Liver (tissue), 9 donors: Measurements from ENCODE around the gene YLPM1. TPM values are rescaled to one million over a fixed set of nuclear protein-coding genes. Genes with fewer than 3 reads are reported as not detected.

ENCODE experiments used
- DNase-seq: peaks from one replicate; pipeline ENCODE4 v3.0.0-alpha.2; 2017; ENCODE audit warnings: low spot score
- H3K27ac ChIP-seq, 2 donors: one replicate each; pipeline ENCODE4 v1.7.0; 2013; ENCODE audit warnings: inconsistent platforms in 2 of 2, low read length in 2 of 2, control low read depth in 1 of 2, low read depth in 1 of 2, mild to moderate bottlenecking in 1 of 2
- H3K27me3 ChIP-seq, 4 donors: one replicate each; pipeline versions ENCODE4 v1.6.1 to v1.7.0; 2013; ENCODE audit warnings: low read length in 3 of 4, inconsistent platforms in 1 of 4, mild to moderate bottlenecking in 1 of 4, moderate library complexity in 1 of 4; ENCODE audit not compliant: control insufficient read depth in 4 of 4, insufficient read depth in 4 of 4
- H3K36me3 ChIP-seq, 4 donors: one replicate each; pipeline versions ENCODE4 v1.6.1 to v1.7.0; 2013; ENCODE audit warnings: low read length in 3 of 4, mild to moderate bottlenecking in 3 of 4, low read depth in 1 of 4, moderate library complexity in 1 of 4; ENCODE audit not compliant: control insufficient read depth in 4 of 4, insufficient read depth in 3 of 4
- H3K4me1 ChIP-seq, 4 donors: one replicate each; pipeline versions ENCODE4 v1.6.1 to v1.7.0; 2013; ENCODE audit warnings: low read length in 3 of 4, mild to moderate bottlenecking in 3 of 4, moderate library complexity in 1 of 4; ENCODE audit not compliant: control insufficient read depth in 4 of 4, insufficient read depth in 4 of 4
- H3K4me3 ChIP-seq, 3 donors: one replicate each; pipeline versions ENCODE4 v1.6.1 to v1.7.0; 2013; ENCODE audit warnings: low read length in 3 of 3, control low read depth in 1 of 3, low read depth in 1 of 3, mild to moderate bottlenecking in 1 of 3
- H3K9ac ChIP-seq, 2 donors: one replicate each; pipeline ENCODE4 v1.7.0; 2013; ENCODE audit warnings: low read length in 2 of 2, mild to moderate bottlenecking in 2 of 2, moderate library complexity in 2 of 2, control low read depth in 1 of 2, low read depth in 1 of 2
- H3K9me3 ChIP-seq, 4 donors: one replicate each; pipeline versions ENCODE4 v1.6.1 to v1.7.0; 2013; ENCODE audit warnings: low read length in 3 of 4; ENCODE audit not compliant: control insufficient read depth in 4 of 4
- CTCF ChIP-seq: fragments of 150-350 bp; IDR thresholded peaks from 2 replicates; pipeline ENCODE4 v1.5.1; 2017; ENCODE audit warnings: improper control_type of control experiment, low read depth, low read length; ENCODE audit not compliant: missing input control
- EGR1 ChIP-seq, 2 donors: IDR thresholded peaks; 2 replicates each; pipeline ENCODE4 v1.6.1; 2016 to 2018; ENCODE audit warnings: antibody characterized with exemption in 2 of 2, low read depth in 2 of 2
- FOXA1 ChIP-seq: IDR thresholded peaks from 2 replicates; pipeline ENCODE4 v1.6.1; 2016; ENCODE audit warnings: antibody characterized with exemption
- FOXA2 ChIP-seq: IDR thresholded peaks from 2 replicates; pipeline ENCODE4 v1.6.1; 2016; ENCODE audit warnings: antibody characterized with exemption
- GABPA ChIP-seq, 2 donors: IDR thresholded peaks in 1 of 2; conservative IDR thresholded peaks in 1 of 2; 2 replicates each; pipeline ENCODE4 v1.6.1; 2016; ENCODE audit warnings: antibody characterized with exemption in 2 of 2, mild to moderate bottlenecking in 1 of 2, moderate library complexity in 1 of 2
- HNF4A ChIP-seq, 2 donors: conservative IDR thresholded peaks; 2 replicates each; pipeline ENCODE4 v1.6.1; 2016; ENCODE audit warnings: antibody characterized with exemption in 2 of 2, mild to moderate bottlenecking in 2 of 2
- HNF4G ChIP-seq: IDR thresholded peaks from 2 replicates; pipeline ENCODE4 v1.6.1; 2016; ENCODE audit warnings: antibody characterized with exemption
- JUND ChIP-seq, 2 donors: IDR thresholded peaks; 2 replicates each; pipeline ENCODE4 v1.6.1; 2016; ENCODE audit warnings: antibody characterized with exemption in 2 of 2
- MAX ChIP-seq: IDR thresholded peaks from 2 replicates; pipeline ENCODE4 v1.6.1; 2016; ENCODE audit warnings: antibody characterized with exemption
- NR2F2 ChIP-seq: IDR thresholded peaks from 2 replicates; pipeline ENCODE4 v1.6.1; 2016; ENCODE audit warnings: antibody characterized with exemption
- RAD21 ChIP-seq, 2 donors: IDR thresholded peaks; 2 replicates each; pipeline ENCODE4 v1.6.1; 2016; ENCODE audit warnings: antibody characterized with exemption in 2 of 2, mild to moderate bottlenecking in 2 of 2
- REST ChIP-seq: IDR thresholded peaks from 2 replicates; pipeline ENCODE4 v1.6.1; 2016; ENCODE audit warnings: antibody characterized with exemption, mild to moderate bottlenecking
- RXRA ChIP-seq, 2 donors: IDR thresholded peaks; 2 replicates each; pipeline ENCODE4 v1.6.1; 2017 to 2018; ENCODE audit warnings: antibody characterized with exemption in 2 of 2, mild to moderate bottlenecking in 1 of 2
- SP1 ChIP-seq: IDR thresholded peaks from 2 replicates; pipeline ENCODE4 v1.6.1; 2018; ENCODE audit warnings: antibody characterized with exemption, mild to moderate bottlenecking
- TAF1 ChIP-seq: conservative IDR thresholded peaks from 2 replicates; pipeline ENCODE4 v1.6.1; 2016; ENCODE audit warnings: antibody characterized with exemption, mild to moderate bottlenecking
- YY1 ChIP-seq: IDR thresholded peaks from 2 replicates; pipeline ENCODE4 v1.6.1; 2016; ENCODE audit warnings: antibody characterized with exemption, mild to moderate bottlenecking
- polyA plus RNA-seq, 2 donors: library from polyadenylated mRNA; stranded (reverse) in 1 of 2; unstranded in 1 of 2; fragments of 200-250 nt in 1 of 2; fragments of >200 nt in 1 of 2; fragmentation: Nextera tagmentation in 1 of 2; extraction: Ambion mirVana in 1 of 2; gene quantifications; one replicate each; pipeline versions ENCODE4 v1.2.1 to v1.2.3, GENCODE V29; 2013 to 2015
- total RNA-seq, 2 donors: library from RNA; depleted of rRNA; stranded (reverse); fragments of >200 nt; gene quantifications; one replicate each; pipeline ENCODE4 v1.2.3, GENCODE V29; 2014
- TF ChIP-seq, protein P1 (sequence below): IDR thresholded peaks from 2 replicates; pipeline ENCODE4 v1.6.1; 2016; ENCODE audit warnings: antibody characterized with exemption
- TF ChIP-seq, protein P2 (sequence below): IDR thresholded peaks from 2 replicates; pipeline ENCODE4 v1.6.1; 2016; ENCODE audit warnings: antibody characterized with exemption
- donor health status: healthy.
- donor health status: healthy.
- donor health status: healthy.
- donor health status: healthy.
- donor health status: healthy.

The YLPM1 gene
- total and polyA plus RNA-seq, 4 donors: 5.9 to 27.3 (median 13.2) TPM

DNA sequence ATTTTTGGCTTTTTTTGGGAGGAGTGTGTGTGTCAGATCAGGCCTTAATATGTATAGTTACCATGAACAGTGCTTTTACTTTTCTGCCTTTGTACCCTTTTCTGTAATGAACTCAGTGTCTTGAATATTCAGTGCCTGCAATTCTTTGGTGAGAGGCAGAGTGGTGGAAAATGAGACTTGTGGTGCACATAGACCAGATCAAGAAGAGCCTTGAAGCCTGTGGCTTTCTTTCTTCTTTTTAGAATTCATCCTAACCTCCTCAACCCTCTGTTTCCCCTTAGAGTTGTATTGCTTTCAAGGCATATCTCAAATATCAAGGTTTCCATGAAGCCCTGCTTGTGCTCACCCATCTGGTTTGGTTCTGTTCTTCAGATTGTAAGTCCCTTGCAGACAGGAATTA lies 2.6 kb downstream of the YLPM1 start:
- Histone ChIP-seq H3K9ac (no peak overlapping the region), H3K4me1 (peaks cover 0 to 31% (median 26%) of the 10 kb centered on the region in 4 donors)

More for the DNA sequence above, 2.6 kb downstream of the YLPM1 start:
- no peak overlapping the region for H3K27ac ChIP-seq
- TF ChIP-seq, protein P1, sequence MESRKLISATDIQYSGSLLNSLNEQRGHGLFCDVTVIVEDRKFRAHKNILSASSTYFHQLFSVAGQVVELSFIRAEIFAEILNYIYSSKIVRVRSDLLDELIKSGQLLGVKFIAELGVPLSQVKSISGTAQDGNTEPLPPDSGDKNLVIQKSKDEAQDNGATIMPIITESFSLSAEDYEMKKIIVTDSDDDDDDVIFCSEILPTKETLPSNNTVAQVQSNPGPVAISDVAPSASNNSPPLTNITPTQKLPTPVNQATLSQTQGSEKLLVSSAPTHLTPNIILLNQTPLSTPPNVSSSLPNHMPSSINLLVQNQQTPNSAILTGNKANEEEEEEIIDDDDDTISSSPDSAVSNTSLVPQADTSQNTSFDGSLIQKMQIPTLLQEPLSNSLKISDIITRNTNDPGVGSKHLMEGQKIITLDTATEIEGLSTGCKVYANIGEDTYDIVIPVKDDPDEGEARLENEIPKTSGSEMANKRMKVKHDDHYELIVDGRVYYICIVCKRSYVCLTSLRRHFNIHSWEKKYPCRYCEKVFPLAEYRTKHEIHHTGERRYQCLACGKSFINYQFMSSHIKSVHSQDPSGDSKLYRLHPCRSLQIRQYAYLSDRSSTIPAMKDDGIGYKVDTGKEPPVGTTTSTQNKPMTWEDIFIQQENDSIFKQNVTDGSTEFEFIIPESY: no peak
- TF ChIP-seq MAX (no peak), HNF4G (no peak), NR2F2 (no peak), RAD21 (IDR thresholded peaks at IDR 0.05) (no peak), RXRA (IDR thresholded peaks at IDR 0.05) (no peak), CTCF (no peak), HNF4A (conservative IDR thresholded peaks at IDR 0.05) (no peak), YY1 (no peak), EGR1 (IDR thresholded peaks at IDR 0.05; ENCODE audit: low read depth in 2 of 2) (no peak), TAF1 (no peak), JUND (IDR thresholded peaks at IDR 0.05) (no peak), REST (no peak), GABPA (IDR thresholded peaks at IDR 0.05 in 1 of 2, conservative IDR thresholded peaks at IDR 0.05 in 1 of 2) (no peak), SP1 (no peak), FOXA2 (no peak), FOXA1 (no peak)
- TF ChIP-seq, protein P2, sequence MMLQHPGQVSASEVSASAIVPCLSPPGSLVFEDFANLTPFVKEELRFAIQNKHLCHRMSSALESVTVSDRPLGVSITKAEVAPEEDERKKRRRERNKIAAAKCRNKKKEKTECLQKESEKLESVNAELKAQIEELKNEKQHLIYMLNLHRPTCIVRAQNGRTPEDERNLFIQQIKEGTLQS: no peak
- H3K9me3 ChIP-seq: no peaks in the 10 kb centered on the region
- H3K36me3 ChIP-seq: peaks cover 0 to 2% (median 0%) of the 10 kb centered on the region in 4 donors
- H3K4me3 ChIP-seq: no peak overlapping the region
- H3K27me3 ChIP-seq: no peaks in the 10 kb centered on the region
- DNase-seq: no peak
